Choroid plexus epithelial cell (primary cell): ENCODE data around the gene RRBP1.

ENCODE experiments used
- DNase-seq: peaks from one replicate; pipeline ENCODE4 v3.0.0-alpha.2; 2010; ENCODE audit warnings: low read depth
- H3K4me3 ChIP-seq: 2 replicates; pipeline ENCODE4 v1.5.1; 2011; ENCODE audit warnings: low read depth, mild to moderate bottlenecking, control low read depth, low read length, moderate library complexity
- TF ChIP-seq, protein P1 (sequence below): conservative IDR thresholded peaks from 2 replicates; pipeline ENCODE4 v1.5.1; 2011; ENCODE audit warnings: low read depth, mild to moderate bottlenecking, control low read depth, inconsistent platforms, low read length, moderate library complexity

The RRBP1 gene

DNA sequence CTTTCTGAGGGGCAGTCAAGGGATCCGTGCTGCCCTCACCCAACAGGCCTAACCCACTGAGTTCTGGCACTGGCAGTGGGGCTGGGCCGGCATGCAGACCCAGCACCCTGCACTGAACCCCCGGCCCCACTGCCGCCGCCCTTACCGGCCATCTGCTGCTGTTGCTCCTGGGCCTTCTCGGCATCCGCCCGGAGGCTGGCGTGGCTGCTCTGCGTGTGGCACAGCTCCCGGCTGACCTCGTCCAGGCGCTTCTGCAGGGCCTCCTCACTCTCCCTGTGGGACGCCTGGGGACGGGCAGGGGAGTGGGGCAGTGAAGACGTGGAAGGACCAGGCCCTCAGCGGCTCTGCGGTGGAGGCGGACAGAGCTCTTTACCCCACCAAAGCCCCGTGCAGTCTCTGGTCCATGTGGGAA lies 52.4 kb downstream of the RRBP1 start:
- TF ChIP-seq, protein P1, sequence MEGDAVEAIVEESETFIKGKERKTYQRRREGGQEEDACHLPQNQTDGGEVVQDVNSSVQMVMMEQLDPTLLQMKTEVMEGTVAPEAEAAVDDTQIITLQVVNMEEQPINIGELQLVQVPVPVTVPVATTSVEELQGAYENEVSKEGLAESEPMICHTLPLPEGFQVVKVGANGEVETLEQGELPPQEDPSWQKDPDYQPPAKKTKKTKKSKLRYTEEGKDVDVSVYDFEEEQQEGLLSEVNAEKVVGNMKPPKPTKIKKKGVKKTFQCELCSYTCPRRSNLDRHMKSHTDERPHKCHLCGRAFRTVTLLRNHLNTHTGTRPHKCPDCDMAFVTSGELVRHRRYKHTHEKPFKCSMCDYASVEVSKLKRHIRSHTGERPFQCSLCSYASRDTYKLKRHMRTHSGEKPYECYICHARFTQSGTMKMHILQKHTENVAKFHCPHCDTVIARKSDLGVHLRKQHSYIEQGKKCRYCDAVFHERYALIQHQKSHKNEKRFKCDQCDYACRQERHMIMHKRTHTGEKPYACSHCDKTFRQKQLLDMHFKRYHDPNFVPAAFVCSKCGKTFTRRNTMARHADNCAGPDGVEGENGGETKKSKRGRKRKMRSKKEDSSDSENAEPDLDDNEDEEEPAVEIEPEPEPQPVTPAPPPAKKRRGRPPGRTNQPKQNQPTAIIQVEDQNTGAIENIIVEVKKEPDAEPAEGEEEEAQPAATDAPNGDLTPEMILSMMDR = no peak
- DNase-seq = no peak
- no peak overlapping the region for H3K4me3 ChIP-seq

DNA sequence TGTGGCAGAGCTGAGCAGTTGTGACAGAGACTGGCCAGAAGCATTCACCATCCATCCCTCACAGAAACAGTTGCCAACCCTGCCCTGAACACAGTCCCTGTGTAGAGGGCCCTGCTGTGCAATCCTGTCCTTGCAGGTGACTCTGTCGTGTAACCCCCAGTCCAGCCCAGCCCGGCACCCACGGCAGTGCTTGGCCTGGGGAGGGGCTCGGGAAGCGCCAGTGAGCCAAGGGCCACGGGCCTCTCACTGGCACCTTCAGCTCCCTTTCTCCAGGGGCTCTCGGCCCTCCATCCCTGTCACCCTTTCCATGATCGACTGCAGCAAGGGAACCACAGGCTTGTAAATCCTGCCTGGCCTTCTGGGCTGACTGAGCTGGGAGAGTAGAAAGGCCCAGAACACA lies 53.0 kb downstream of the RRBP1 start:
- TF ChIP-seq, protein P1 = no peak
- H3K4me3 ChIP-seq = no peak overlapping the region
- DNase-seq = no peak

DNA sequence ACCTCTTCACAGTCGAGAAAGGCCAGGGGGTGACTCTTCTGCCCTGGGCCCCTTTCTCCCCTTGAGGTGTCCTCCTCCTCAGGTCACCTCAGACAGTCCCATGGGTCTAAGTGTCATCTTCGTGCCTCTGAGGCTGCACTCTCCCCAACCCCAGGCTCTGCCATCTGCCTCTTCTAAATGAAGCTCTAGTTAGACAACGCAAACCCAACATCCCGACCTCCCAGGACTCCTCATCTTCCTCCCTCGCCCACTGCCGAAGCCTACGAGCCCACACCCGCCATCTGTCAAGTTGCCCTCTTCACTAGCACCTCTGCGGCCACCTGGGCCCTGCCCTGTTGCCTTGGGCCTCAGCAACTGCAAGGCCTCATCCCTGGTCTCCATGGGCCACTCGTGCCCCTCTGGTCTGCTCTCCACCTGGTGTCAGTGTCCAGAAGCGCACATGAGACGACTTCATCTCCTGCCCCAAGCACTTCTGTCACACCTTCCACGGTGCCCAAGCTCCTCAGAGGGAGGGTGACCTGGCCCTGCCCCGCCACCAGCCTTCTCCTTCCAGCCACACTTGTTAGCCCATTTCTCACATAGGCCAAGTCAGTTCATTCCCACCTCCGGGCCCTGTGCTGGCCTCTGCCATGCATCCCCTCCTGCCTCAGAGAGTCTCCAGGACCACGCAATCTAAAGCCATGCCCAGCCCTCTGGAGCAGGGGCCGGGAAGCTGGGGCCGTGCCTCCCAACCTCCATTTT lies 53.8 kb downstream of the RRBP1 start:
- TF ChIP-seq, protein P1 = peak; percentile 12
- H3K4me3 ChIP-seq = no peak overlapping the region
- DNase-seq = no peak

DNA sequence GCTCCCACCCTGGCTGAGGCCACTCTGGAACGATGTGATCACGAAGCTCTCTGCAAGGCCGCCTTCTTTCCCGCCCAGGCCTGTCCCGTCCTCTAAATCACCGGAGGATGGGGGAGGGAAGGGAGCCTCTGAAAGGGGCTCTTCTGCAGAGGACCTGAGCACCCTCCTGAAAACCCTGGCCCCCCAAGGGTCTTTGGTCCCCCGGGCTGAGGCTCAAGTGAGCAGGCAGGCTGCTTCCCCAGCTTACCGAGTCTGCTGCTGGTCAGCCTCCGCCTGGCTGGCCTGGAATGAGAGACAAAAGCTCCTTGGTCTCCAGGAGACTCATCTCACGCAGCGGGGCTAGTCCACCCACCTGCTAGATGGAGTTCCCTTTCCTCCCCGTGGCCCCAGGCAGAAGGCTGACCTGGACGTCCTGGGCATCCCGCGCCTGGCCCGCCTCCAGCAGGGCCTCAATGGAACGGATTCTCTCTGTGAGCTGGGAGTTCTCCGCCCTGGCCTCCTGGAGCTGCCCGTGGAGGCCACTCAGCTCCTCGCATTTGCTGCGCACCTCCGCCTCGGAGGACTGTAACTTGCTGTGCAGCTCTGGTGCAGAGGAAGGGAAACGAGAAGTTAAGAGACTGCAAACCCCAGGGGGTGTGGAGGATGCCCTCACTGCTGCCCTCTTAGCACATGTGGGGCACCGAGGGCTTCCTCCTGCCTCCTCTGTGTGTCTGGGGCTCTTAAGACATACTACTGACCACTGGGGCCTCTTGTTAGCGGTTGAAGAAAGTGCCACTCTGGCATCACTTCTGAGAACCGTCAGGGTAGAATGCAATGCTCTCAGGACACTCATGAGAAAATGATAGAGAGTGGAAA lies 54.7 kb downstream of the RRBP1 start:
- DNase-seq = peak; percentile 13
- TF ChIP-seq, protein P1 = no peak
- H3K4me3 ChIP-seq = no peak overlapping the region

DNA sequence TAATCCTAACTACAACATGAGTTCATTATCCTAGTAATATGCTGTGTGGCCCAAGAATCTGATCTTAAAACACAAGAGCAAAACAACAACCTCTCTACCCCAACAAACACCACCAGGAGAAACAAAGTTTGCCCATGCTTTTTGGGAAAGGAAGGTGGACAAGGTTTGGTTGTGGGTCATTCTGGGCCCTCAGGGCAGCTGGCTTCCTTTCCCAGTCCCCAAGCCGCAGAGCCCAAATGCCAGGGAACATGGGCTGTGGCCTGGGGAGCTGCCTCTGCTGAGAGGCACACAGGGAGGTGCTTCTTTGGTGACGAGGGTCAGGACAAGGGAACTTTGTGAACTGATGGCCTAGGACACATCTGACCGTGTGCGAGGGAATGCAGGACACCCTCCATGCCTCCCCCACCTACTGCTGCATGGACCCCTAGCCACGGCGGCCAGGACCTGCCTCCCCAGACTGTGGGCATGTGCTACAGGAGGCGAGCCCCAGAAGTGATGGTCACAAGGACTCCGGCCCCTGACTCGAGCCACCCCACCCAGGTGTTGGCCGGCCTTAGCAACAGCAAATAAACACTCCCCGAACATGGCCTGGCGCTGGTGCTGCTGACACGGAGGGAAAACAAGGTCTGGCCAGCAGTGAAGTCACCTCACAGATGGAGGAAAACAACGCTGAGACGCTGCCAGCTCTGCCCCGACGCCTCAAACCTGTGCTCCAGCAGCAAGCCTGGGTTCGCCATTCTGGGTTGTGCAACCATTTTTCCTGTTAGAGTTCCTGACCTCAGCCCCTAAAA lies 55.6 kb downstream of the RRBP1 start:
- DNase-seq = no peak
- TF ChIP-seq, protein P1 = no peak
- H3K4me3 ChIP-seq = no peak overlapping the region

DNA sequence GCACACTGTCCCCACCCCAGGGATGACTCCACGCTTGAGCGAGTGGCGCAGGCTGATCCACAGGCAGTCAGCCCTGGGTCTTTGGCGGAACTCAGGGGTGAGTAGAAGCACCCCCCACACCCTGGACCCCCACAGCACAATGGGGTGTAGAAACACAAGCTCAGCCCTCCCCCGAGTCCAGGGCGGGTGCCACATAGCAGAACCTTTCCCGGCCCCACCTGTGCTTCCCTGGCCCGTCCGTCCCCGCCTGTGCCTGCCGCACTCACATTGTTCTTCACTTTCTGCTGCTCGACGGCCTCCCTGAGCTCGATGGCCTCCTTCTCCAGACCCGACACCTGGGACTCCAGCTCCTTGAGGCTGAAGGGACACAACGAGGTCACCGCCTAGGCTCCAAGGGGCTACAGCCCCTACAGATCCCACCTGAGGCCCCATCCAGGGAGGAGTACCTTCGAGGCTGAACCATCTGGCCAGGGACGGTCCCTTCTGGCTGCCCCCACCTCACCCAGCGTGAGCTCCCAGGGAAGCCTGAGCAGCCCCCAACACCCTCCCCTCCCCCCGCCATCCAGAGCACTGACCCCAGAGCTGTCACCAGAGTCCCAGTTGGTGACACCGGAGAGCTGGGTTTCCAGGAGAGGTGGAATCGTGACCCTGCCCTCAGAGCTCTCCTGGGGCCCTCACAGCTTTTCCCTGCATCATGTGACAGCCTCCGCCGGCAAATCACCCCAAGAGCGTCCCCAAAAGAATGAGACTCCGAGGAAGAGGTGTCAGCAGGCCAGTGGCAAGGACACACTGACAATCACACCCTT lies 56.6 kb downstream of the RRBP1 start:
- no peak for DNase-seq
- no peak overlapping the region for H3K4me3 ChIP-seq
- TF ChIP-seq, protein P1 = no peak
